Measurements from ENCODE around the gene TNK1.

TNK1 gene

DNA sequence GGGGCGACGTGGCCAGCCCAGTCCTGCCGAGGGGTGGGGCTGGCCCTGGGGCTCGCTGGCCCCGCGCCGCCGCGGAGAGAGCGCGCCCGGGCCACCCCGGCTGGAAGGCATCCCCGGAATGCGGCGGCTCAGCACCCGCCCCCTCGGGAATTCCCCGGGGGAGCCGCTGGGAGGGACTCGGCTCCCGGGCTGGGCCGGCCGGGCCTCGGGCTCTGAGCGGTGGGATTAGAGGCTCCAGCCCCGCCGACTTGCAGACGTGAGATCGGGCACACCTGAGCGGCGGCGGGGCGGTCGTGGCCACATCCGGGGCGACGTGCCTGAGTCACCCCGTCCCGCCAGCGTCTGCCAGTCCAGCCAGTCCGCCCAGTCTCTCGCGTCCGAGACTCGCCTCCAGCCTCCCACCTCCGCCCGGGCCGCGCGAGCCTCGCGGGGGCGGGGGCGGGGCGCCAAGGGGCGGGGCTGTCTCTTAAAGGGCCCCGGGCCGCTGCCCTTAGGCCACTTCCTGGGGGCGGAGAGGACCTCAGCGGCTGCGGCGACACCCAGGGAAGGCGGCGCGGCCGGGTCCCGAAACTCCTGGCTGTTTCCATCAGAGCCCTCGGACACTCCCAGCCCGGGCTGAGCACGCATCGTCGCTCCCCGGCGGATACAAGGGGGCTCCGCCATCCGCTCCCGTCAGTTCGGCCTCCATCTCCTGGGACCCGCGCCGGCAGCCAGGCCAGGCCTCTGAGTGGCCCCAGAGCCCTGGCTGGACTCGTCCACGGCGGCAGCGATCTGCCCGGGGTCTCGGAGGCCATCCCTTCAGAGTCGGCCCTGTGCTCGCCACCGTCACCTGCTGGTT is 29.0 kb upstream of the TNK1 start, which contains the start of gene KCTD11:
TSS of gene KCTD11 (plus strand) at position 498 of the 838 bp plus-strand sequence.
- peaks cover 5% of the 10 kb centered on the region; the same call in 1 of the 2 replicates for H3F3A ChIP-seq (ENCODE audit: insufficient read depth, low read length)
- H3K4me3 ChIP-seq (ENCODE audit: low read depth, low read length, poor library complexity, severe bottlenecking): peak within 1 kb of the TSS; percentile 71
- H3K9me3 ChIP-seq (ENCODE audit: low read length): no peaks in the 10 kb centered on the region
- H2AFZ ChIP-seq (ENCODE audit: low read length): no peak within 1 kb of the TSS
- H4K20me1 ChIP-seq (ENCODE audit: insufficient read depth, low read length): no peaks in the 10 kb centered on the region
- TF ChIP-seq EZH2 (IDR thresholded peaks at IDR 0.05; ENCODE audit: borderline replicate concordance, low read length) (no peak), CTCF (IDR thresholded peaks at IDR 0.05; ENCODE audit: low read length) (no peak; the same call in 1 of the 2 replicates)
- H3K4me2 ChIP-seq (ENCODE audit: low read length): peak within 1 kb of the TSS; percentile 90
- H3K79me2 ChIP-seq (ENCODE audit: insufficient read depth, low read length): no peaks in the 10 kb centered on the region
- peaks cover 9% of the 10 kb centered on the region; the same call in 1 of the 2 replicates for H3K36me3 ChIP-seq (ENCODE audit: insufficient read depth, low read length)
- H3K9ac ChIP-seq (ENCODE audit: low read length): peak within 1 kb of the TSS; percentile 77
- H3K27ac ChIP-seq (ENCODE audit: low read depth, low read length, poor library complexity, severe bottlenecking): peak within 1 kb of the TSS; percentile 83
- H3K27me3 ChIP-seq (ENCODE audit: insufficient read depth, low read length): no peaks in the 10 kb centered on the region
- peaks cover 36% of the 10 kb centered on the region for H3K4me1 ChIP-seq (ENCODE audit: insufficient read depth, low read length, severe bottlenecking)
- H3K9me2 ChIP-seq (ENCODE audit: low read depth, low read length): no peaks in the 10 kb centered on the region

DNA sequence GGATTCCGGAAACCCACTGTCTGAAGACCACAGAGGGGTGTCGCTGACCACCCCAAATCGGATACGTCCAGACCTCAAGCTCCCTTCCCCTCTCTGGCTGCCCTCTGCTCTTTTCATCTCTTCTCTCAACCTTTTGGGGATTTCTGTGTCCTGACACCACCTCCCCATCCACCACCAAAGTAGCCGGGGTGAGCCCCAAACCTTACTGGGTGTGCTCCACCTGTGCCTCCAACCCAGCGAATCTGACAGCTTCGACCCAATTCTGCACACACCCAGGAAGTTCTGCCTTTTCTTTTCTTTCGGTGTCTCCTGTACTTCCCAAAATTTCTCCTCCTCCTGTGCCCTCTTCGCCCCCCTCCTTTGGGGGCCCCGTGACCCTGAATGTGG is 28.4 kb upstream of the TNK1 start:
- 0 out of 2 replicates have a peak, but pooled peaks cover 4% of the 10 kb centered on the region for H3K36me3 ChIP-seq (ENCODE audit: insufficient read depth, low read length)
- no peaks in the 10 kb centered on the region for H3K79me2 ChIP-seq (ENCODE audit: insufficient read depth, low read length)
- peak overlapping the region; percentile 71 for H3K4me3 ChIP-seq (ENCODE audit: low read depth, low read length, poor library complexity, severe bottlenecking)
- peak overlapping the region; percentile 90 for H3K4me2 ChIP-seq (ENCODE audit: low read length)
- H3F3A ChIP-seq (ENCODE audit: insufficient read depth, low read length): peaks cover 5% of the 10 kb centered on the region; the same call in 1 of the 2 replicates
- no peaks in the 10 kb centered on the region for H3K27me3 ChIP-seq (ENCODE audit: insufficient read depth, low read length)
- no peaks in the 10 kb centered on the region for H3K9me3 ChIP-seq (ENCODE audit: low read length)
- H3K9ac ChIP-seq (ENCODE audit: low read length): peak overlapping the region; percentile 77; the same call in 1 of the 2 replicates
- peaks cover 36% of the 10 kb centered on the region for H3K4me1 ChIP-seq (ENCODE audit: insufficient read depth, low read length, severe bottlenecking)
- no peak for TF ChIP-seq EZH2 (IDR thresholded peaks at IDR 0.05; ENCODE audit: borderline replicate concordance, low read length)
- peak; percentile 51; the same call in 1 of the 2 replicates for TF ChIP-seq CTCF (IDR thresholded peaks at IDR 0.05; ENCODE audit: low read length)
- H3K9me2 ChIP-seq (ENCODE audit: low read depth, low read length): no peaks in the 10 kb centered on the region
- H4K20me1 ChIP-seq (ENCODE audit: insufficient read depth, low read length): no peaks in the 10 kb centered on the region
- H3K27ac ChIP-seq (ENCODE audit: low read depth, low read length, poor library complexity, severe bottlenecking): no peak overlapping the region
- H2AFZ ChIP-seq (ENCODE audit: low read length): no peak overlapping the region

- no peaks in the 10 kb centered on the region for H3K36me3 ChIP-seq (ENCODE audit: insufficient read depth, low read length)
- peak overlapping the region; percentile 90; the same call in 1 of the 2 replicates for H3K4me2 ChIP-seq (ENCODE audit: low read length)
- no peaks in the 10 kb centered on the region for H3K9me3 ChIP-seq (ENCODE audit: low read length)
- H3F3A ChIP-seq (ENCODE audit: insufficient read depth, low read length): peaks cover 5% of the 10 kb centered on the region; the same call in 1 of the 2 replicates
- H3K79me2 ChIP-seq (ENCODE audit: insufficient read depth, low read length): no peaks in the 10 kb centered on the region
- H3K27me3 ChIP-seq (ENCODE audit: insufficient read depth, low read length): no peaks in the 10 kb centered on the region
- no peak overlapping the region for H2AFZ ChIP-seq (ENCODE audit: low read length)
- no peaks in the 10 kb centered on the region for H4K20me1 ChIP-seq (ENCODE audit: insufficient read depth, low read length)
- peak overlapping the region; percentile 71 for H3K4me3 ChIP-seq (ENCODE audit: low read depth, low read length, poor library complexity, severe bottlenecking)
- H3K27ac ChIP-seq (ENCODE audit: low read depth, low read length, poor library complexity, severe bottlenecking): no peak overlapping the region
- H3K4me1 ChIP-seq (ENCODE audit: insufficient read depth, low read length, severe bottlenecking): peaks cover 36% of the 10 kb centered on the region
- no peak overlapping the region; the same call in 1 of the 2 replicates for H3K9ac ChIP-seq (ENCODE audit: low read length)
- TF ChIP-seq CTCF (IDR thresholded peaks at IDR 0.05; ENCODE audit: low read length): no peak
- TF ChIP-seq EZH2 (IDR thresholded peaks at IDR 0.05; ENCODE audit: borderline replicate concordance, low read length): no peak
- no peaks in the 10 kb centered on the region for H3K9me2 ChIP-seq (ENCODE audit: low read depth, low read length)
Observed at GRCh38 chr17:7352910-7353635, 27.8 kb upstream of the TNK1 start.
